Stimulated activated CD8-positive, alpha-beta memory T cell treated with anti-CD3 and anti-CD28 coated beads, Interleukin-7, amount 100 ng/mL, for 4 hours (primary cell): Measurements from ENCODE around the gene PTPRN2.
"Not testable (repeated sequence)": the region's sequence is repeated elsewhere in the genome, so short reads cannot be mapped to it uniquely, and the experiment has no call there.

Experiments
- DNase-seq, 2 donors: peaks; one replicate each; pipeline ENCODE4 v3.0.0-alpha.2; 2020; ENCODE audit warnings: low read depth in 2 of 2

Gene PTPRN2

GRCh38 chr7:157849341-157849596, 738.4 kb downstream of the PTPRN2 start:
- no peak for DNase-seq

DNA sequence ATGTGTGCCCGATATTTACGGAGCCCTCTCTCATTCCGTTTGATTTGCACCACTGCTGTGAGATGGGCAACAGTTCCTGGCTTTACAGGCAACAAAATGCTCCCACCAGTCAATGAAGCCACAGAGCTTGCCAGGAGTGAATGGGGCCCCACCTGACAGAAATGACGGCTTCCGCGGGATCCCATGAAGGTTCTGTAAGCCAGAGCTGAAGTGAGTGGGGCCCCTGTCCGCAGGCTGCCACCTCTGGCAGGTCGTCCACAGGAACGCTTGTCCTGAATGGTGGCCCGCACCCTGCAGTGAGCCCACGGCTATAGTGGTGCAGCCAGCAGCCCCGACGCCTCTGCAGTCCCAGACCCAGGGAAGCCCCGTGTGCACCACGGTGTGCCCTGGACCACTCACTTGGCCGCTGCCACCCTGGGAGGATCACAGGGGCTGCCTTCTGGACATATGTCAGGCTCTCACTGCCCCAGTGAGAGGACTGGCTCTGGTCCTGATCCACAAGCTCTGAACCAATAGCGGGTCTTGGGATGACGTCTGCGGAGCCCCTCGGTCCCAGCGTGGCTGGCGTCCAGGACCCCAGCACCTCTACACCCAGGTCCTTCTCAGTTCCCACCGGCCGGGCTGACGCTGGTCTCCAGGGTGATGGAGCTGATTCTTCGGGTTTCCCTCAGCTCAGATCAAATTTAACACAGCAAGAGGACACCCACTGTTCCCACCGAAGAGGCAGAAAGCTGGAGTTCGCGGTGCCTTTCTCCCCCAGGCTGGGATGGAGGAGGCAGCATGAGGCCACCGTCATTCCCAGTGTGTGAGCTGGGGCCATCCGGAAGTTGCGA, 738.9 kb downstream of the PTPRN2 start:
- no peak for DNase-seq

DNA sequence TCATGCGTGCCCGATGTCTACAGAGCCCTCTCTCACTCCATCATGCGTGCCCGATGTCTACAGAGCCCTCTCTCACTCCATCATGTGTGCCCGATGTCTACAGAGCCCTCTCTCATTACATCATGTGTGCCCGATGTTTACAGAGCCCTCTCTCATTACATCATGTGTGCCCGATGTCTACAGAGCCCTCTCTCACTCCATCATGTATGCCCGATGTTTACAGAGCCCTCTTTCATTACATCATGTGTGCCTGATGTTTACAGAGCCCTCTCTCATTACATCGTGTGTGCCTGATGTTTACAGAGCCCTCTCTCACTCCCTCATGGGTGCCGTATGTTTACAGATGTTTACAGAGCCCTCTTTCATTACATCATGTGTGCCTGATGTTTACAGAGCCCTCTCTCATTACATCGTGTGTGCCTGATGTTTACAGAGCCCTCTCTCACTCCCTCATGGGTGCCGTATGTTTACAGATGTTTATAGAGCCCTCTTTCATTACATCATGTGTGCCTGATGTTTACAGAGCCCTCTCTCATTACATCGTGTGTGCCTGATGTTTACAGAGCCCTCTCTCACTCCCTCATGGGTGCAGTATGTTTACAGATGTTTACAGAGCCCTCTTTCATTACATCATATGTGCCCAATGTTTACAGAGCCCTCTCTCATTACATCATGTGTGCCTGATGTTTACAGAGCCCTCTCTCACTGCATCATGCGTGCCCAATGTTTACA, 739.7 kb downstream of the PTPRN2 start:
- DNase-seq = not testable (repeated sequence)

- not testable (repeated sequence) for DNase-seq
These were observed 740.9 kb downstream of the PTPRN2 start for GRCh38 chr7:157846746-157847145.

DNA sequence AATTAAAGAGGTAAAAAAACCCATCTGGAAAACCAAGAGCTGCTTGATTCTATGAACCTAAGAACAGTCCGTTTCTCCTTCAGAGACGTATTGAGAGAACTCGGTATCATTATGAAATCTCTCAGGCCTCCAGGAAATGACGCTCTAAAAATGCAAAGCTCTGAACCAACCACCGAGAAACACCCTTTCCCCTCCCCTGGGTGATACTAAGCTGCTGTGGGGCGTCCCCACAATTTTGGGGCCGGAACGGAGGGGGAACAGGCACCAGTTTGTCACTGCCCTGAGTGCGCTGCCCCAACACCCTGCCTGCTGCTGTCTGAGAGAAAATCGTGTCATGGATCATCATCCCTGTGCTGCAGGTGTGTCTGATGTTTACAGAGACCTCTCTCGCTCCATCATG, 741.4 kb downstream of the PTPRN2 start:
- DNase-seq = no peak

- DNase-seq = no peak
These were observed 742.3 kb downstream of the PTPRN2 start for GRCh38 chr7:157845203-157845835.

GRCh38 chr7:157844611-157845010, 743.0 kb downstream of the PTPRN2 start:
- DNase-seq = no peak

DNA sequence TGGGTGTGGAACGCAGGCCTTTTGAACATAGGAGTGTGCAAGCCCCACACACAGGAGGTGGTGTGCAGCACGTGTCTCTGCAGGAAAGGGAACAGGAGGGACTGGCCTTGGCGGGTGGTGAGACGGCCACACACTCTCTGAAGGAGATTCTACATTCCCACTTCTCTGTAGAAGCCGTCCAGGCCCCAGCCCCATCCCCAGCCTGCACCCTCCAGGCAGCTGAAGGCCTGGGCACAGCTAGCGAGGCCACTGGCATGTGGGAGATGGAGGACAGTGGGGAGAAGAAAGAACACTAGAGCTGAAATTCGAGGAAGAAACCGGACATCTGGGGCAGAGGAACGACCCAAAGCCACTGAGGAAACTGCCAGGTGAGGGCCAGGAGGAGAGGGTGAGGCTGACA, 743.5 kb downstream of the PTPRN2 start:
- no peak for DNase-seq

- DNase-seq = no peak
These were observed 744.1 kb downstream of the PTPRN2 start for GRCh38 chr7:157843336-157844140.

GRCh38 chr7:157841773-157842370, 745.8 kb downstream of the PTPRN2 start:
- no peak for DNase-seq

- DNase-seq = no peak
These were observed 746.5 kb downstream of the PTPRN2 start for GRCh38 chr7:157840914-157841772.

GRCh38 chr7:157840174-157840913, 747.3 kb downstream of the PTPRN2 start:
- DNase-seq = no peak

- no peak for DNase-seq
These were observed 747.9 kb downstream of the PTPRN2 start for GRCh38 chr7:157839672-157840167.

- DNase-seq = no peak
These were observed 748.4 kb downstream of the PTPRN2 start for GRCh38 chr7:157839226-157839625.

DNA sequence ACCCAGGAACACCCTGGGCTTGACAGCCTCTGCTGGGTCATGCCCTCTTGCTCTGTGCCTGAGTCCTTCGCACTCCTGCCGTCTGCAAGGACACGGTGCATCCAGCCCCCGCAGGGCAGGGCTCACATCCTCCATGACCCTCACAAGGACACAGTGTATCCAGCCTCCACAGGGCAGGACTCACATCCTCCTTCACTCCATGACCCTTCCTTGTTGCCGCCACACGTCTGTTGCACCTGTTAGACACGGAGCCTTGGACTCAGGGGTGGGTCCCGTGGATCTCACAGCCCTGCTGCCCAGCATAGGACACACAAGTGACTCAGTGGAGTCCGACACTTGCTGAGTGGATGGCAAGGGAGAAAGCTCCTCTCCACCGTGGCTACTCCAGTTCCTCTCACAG, 750.1 kb downstream of the PTPRN2 start:
- DNase-seq = no peak

DNA sequence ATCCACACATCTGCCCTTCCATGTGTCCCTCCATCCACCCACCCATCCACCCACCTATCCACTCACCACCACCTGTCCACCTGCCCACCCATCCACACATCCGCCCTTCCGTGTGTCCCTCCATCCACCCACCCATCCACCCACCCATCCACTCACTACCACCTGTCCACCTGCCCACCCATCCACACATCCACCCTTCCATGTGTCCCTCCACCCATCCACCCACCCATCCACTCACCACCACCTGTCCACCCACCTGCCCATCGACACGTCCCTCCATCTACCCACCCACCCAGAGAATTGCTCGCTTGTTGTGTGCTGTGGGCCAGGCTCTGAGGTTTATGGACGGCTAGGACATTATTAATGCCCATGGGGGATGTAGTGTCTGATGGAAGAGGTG, 750.6 kb downstream of the PTPRN2 start:
- no peak for DNase-seq

- no peak for DNase-seq
These were observed 753.0 kb downstream of the PTPRN2 start for GRCh38 chr7:157834501-157835163.

GRCh38 chr7:157832866-157833607, 754.6 kb downstream of the PTPRN2 start:
- DNase-seq = no peak

DNA sequence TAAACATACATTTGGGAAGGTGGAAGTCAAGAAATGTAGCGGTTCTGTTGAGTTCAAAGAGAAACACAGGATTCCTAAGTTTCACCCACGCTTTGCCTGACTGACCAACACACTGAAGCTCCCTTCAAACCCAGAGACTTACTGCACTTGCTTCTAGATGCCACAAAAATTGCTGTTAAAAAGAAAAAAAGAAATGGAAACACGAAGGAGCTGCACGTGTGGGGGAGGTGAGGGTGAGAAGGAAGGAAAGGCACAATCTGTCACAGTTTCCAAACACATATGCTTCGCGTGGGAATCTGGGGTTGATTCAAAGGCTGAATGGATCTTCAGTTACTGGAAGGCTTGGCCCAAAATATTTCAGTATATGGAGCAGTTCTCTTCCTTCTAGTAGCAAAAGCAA, 755.2 kb downstream of the PTPRN2 start:
- DNase-seq = no peak
